EH (cell line): ENCODE measurements around the gene ANKRD65.
A peak's percentile ranks its signal among the peaks of the same experiment; 100 is the strongest.
"Not testable (repeated sequence)": the region's sequence is repeated elsewhere in the genome, so short reads cannot be mapped to it uniquely, and the experiment has no call there.

ENCODE experiments used
- DNase-seq: peaks from one replicate; pipeline ENCODE4 v3.0.0-alpha.2; 2015; ENCODE audit warnings: low read depth

Gene ANKRD65

GRCh38 chr1:1421147-1421906, at the start of gene ANKRD65:
TSS of gene ANKRD65 (minus strand) at chr1:1421276. CDS start at chr1:1421005, 271 bp downstream.
- no peak for DNase-seq

DNA sequence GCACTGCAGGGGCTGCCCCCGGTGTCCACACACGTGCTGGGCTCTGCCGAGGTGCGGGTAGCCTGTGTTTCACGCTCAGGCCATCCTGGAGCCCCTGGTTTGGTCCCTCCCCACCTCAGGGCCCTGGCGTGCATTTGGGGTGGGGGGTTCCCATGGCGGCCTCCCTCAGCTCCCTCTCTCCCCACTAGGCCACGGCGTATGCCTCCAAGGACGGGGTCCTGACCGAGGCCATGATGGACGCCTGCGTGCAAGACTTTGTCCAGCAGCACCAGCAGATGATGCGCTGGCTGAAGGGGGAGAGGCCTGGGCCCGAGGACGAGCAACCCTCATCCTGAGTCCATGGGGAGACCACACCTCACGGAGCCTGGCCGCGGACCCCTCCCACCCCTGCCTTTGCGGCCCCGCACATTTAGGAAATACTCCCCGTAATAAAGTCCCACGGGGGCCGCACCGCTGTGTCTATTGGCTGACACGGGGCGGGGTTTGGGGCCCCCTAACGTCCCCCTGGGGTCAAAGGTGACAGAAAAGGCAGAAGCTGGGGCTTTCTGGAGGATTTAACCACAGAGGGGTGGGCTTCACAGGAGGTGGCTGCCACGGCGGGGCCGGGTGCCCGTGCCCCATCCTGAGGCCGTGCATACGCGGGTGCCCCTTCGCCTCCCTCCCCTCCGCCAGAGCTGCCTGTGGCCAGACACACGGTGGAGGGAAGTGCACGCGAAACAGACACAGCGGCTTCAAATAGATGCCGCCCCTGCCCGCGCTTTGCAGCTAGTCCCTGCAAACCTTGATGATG, 47.3 kb upstream of the ANKRD65 start:
- DNase-seq: not testable (repeated sequence)

- no peak for DNase-seq
Observed at GRCh38 chr1:1463312-1463711, 42.2 kb upstream of the ANKRD65 start.

- peak; percentile 32 for DNase-seq
Observed at GRCh38 chr1:1462318-1462966, 41.4 kb upstream of the ANKRD65 start.

DNA sequence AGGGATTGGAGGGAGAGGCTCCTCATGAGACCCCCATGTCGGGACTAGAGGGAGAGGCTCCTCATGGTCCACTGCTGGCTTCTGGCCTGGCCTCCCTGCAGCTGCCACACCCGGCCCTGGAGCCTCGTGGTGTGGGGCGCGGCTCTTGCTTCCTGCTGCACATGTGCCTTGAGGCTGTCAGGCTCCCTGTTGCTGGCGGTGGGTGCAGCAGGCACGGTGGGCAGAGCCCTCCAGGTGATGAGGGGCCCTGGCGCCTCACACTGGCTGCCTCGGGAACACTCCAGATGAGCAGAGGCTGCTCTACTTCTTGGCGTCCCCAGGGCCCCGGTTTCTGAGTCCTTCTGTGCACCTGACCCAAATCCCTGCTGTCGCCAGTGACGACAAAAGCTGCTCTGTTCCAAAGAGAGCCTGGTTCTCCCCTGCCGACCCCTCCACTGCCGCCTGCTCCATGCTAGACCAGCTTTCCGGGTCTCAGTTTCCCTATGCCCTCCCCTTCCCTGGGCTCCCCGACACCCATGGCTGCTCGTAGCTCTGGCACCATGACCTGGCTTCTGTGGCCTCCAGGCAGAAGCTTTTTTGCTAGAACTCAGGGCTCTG, 40.7 kb upstream of the ANKRD65 start:
- DNase-seq: no peak

- DNase-seq: no peak
Observed at GRCh38 chr1:1460540-1461130, 39.6 kb upstream of the ANKRD65 start.

DNA sequence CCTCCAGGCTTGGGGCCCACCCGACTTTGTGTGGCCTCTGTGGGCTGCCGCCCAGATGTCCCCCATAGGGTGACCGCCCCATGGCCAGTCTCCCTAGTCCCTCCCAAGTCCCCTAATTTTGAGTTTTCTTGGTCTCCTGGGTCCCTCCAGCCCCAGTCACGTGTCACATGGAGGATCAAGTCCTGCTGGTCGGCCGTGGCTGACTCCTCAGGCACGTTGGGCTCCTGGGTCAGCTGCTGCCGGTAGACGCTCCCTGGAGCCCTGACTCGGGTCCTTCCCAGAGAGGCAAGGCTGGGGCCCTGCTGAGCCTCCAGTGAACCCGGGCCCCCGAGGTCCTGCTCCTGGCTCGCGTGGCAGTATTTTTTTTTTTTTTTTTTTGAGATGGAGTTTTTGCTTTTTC, 38.6 kb upstream of the ANKRD65 start:
- DNase-seq: not testable (repeated sequence)

DNA sequence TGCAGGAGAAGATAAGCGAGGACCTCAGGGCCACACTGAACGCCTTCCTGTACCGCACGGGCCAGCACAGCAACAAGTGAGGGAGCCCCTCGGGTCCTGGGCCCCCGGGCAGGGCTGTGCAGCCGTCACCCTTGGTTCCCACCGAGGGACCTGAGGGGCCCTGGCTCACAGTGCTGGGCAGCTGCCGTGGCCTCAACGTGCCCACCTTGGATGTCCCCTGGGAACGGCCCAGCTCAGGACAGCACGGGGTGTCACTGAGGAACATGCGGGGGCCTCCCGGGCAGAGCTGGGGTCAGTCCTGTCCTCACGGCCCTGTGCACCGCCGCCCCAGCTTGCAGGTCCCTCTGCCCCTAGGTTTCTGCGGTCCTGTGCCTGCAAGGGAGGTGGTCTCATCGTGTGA, 38.1 kb upstream of the ANKRD65 start:
- DNase-seq: not testable (repeated sequence)

GRCh38 chr1:1456683-1457255, 35.7 kb upstream of the ANKRD65 start:
- not testable (repeated sequence) for DNase-seq

- not testable (repeated sequence) for DNase-seq
Observed at GRCh38 chr1:1455934-1456333, 34.9 kb upstream of the ANKRD65 start.

DNA sequence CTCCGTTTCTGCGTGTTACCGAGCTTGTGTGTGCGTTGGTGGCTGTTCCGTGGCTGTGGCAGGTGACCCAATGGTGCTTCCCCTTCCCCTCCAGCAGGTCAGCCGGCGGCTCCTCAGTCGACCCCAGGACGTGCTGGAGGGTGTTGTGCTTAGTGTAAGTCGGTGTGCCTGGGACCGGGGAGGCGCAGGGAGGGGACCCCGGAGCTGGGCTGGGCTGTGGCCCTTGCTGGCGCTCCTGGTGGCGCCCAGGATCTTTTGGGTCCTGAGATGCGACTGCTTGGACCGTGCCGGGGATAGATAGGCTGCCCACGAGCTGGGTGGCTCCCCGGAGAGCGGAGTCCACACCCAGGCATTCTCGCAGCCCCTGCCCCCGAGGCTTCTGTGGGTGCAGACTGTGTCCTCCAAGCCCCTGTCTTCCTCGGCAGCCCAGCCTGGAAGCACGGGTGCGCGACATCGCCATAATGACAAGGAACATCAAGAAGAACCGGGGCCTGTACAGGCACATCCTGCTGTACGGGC, 34.3 kb upstream of the ANKRD65 start:
- DNase-seq: no peak

GRCh38 chr1:1454286-1455056, 33.4 kb upstream of the ANKRD65 start:
- not testable (repeated sequence) for DNase-seq

GRCh38 chr1:1452882-1453281, 31.8 kb upstream of the ANKRD65 start:
- DNase-seq: no peak

DNA sequence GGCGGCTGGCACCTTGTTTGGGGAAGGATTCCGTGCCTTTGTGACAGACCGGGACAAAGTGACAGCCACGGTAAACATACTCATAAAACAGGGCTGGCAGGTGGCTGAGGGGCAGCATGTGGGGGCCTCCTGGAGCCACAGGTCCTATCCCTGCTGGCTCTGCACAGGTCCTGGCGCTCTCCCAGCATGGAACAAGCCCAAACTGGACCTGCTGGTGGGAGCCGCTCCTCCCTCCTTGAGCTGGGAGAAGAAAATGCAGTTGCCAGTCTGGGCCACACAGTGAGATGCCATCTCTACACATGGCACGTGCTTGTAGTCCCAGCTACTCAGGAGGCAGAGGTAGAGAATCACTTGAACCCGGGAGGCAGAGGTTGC, 31.3 kb upstream of the ANKRD65 start:
- not testable (repeated sequence) for DNase-seq

- DNase-seq: no peak
Observed at GRCh38 chr1:1451696-1452364, 30.8 kb upstream of the ANKRD65 start.

DNA sequence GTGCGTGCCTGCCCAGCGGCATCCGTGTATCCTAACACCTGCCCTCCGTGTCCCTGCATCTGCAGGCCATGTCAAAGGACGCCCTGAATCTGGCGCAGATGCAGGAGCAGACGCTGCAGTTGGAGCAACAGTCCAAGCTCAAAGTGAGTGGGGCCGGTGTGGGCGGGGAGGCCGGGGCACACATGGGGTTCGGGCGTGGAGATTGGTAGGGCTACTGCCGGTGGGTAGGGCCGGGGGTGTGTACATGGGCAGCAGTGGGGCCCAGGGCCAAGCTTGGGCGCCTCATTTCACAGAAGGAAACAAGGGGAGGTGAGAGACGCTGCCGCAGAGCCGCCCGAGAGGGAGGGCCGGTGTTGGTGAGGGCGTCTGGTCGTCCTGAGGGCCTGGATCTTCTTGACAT, 29.5 kb upstream of the ANKRD65 start:
- not testable (repeated sequence) for DNase-seq

GRCh38 chr1:1449099-1449739, 28.1 kb upstream of the ANKRD65 start, which contains the start of gene ATAD3C:
TSS of gene ATAD3C (plus strand) at chr1:1449689. CDS start at chr1:1450684, 995 bp downstream.
- no peak for DNase-seq

GRCh38 chr1:1446631-1447030, 25.6 kb upstream of the ANKRD65 start:
- DNase-seq: not testable (repeated sequence)

GRCh38 chr1:1442069-1442770, 21.1 kb upstream of the ANKRD65 start:
- DNase-seq: no peak
